K562 (cell line): ENCODE data around the gene GPT2. TPM values are rescaled to one million over a fixed set of nuclear protein-coding genes. Genes with fewer than 3 reads are reported as not detected.
A peak's percentile ranks its signal among the peaks of the same experiment; 100 is the strongest.

Source experiments
- ATAC-seq: fragments of 200-7000 bp; cut with Tn5 transposase; 3 replicates; pipeline ENCODE4 v1.9.1; 2020; ENCODE audit warnings: moderate library complexity
- BruUV-seq: library from RNA; stranded (reverse); fragments of 400-500 nt; replicated peaks from 2 replicates; lab custom pipeline; 2021; lab: Mats Ljungman, UMichigan
- CTCF ChIA-PET: fragments of 300-600 bp; formaldehyde crosslinking; extraction: SDS; loops from one replicate; lab custom pipeline; 2021; ENCODE audit warnings: low intra/inter-chr PET ratio; lab: Yijun Ruan, JAX
- POLR2A ChIA-PET: fragments of 300-600, 350-650 bp; sonication (Branson Sonifier 250); formaldehyde crosslinking; extraction: SDS; loops from one replicate; lab custom pipeline; 2021; ENCODE audit warnings: antibody characterized with exemption, inconsistent platforms; lab: Yijun Ruan, JAX
- DNase-seq, 4 experiments: peaks; one replicate each; pipeline versions ENCODE4 v3.0.0 to v3.0.0-alpha.2; 2011 to 2018; ENCODE audit warnings: low spot score in 3 of 4, mixed read lengths in 3 of 4; ENCODE audit errors: extremely low read depth in 1 of 4
- FAIRE-seq: peaks from 2 replicates; lab custom pipeline; 2011; peaks lifted over from hg19 to GRCh38; lab: Jason Lieb, UNC
- H2AFZ ChIP-seq: 2 replicates; pipeline ENCODE4 v1.6.0; 2011; ENCODE audit warnings: low read depth, low read length, control low read depth, inconsistent platforms
- H3K27ac ChIP-seq: fragments of 200-600 bp; 3 replicates; pipeline ENCODE4 v1.8.0; 2011; ENCODE audit warnings: low read depth, mild to moderate bottlenecking, control low read depth, inconsistent platforms, low read length, moderate library complexity, mixed read lengths; ENCODE audit errors: extremely low read depth
- H3K27me3 ChIP-seq, 2 experiments: fragments of 300-600 bp in 1 of 2; 2 replicates in 1 of 2; 3 replicates in 1 of 2; pipeline versions ENCODE4 v1.6.0 to v1.8.0; 2011; ENCODE audit warnings: inconsistent platforms in 2 of 2, low read length in 2 of 2, mild to moderate bottlenecking in 1 of 2, mixed read lengths in 1 of 2, moderate library complexity in 1 of 2; ENCODE audit not compliant: control insufficient read depth in 2 of 2, insufficient read depth in 2 of 2
- H3K36me3 ChIP-seq: fragments of 300-600 bp; 3 replicates; pipeline ENCODE4 v1.8.0; 2011; ENCODE audit warnings: mild to moderate bottlenecking, low read length, inconsistent platforms; ENCODE audit not compliant: control insufficient read depth, insufficient read depth
- H3K4me1 ChIP-seq, 2 experiments: fragments of 200-600 bp in 1 of 2; replicated peaks in 1 of 2; 2 replicates in 1 of 2; 3 replicates in 1 of 2; pipeline versions ENCODE4 v1.5.1 to v1.8.0; 2011; ENCODE audit warnings: inconsistent platforms in 2 of 2, low read length in 2 of 2, mild to moderate bottlenecking in 1 of 2, mixed read lengths in 1 of 2, moderate library complexity in 1 of 2; ENCODE audit not compliant: control insufficient read depth in 2 of 2, insufficient read depth in 2 of 2
- H3K4me2 ChIP-seq: 2 replicates; pipeline ENCODE4 v1.6.1; 2011; ENCODE audit warnings: low read length, control low read depth, inconsistent platforms, mixed read lengths; ENCODE audit not compliant: insufficient read depth
- H3K4me3 ChIP-seq: fragments of 200-600 bp; sonication (generic), shearing (Covaris generic); 2 replicates; pipeline ENCODE4 v1.5.1; 2016; ENCODE audit warnings: control low read depth, inconsistent platforms
- H3K79me2 ChIP-seq: fragments of 200-600 bp; 3 replicates; pipeline ENCODE4 v1.8.0; 2011; ENCODE audit warnings: low read length, inconsistent platforms; ENCODE audit not compliant: control insufficient read depth, insufficient read depth
- H3K9ac ChIP-seq, 2 experiments: 2 replicates each; pipeline versions ENCODE4 v1.6.0 to v1.6.1; 2011; ENCODE audit warnings: low read depth in 2 of 2, low read length in 2 of 2, control low read depth in 1 of 2, inconsistent platforms in 1 of 2, mild to moderate bottlenecking in 1 of 2, mixed read lengths in 1 of 2; ENCODE audit not compliant: insufficient read depth in 1 of 2
- H3K9me1 ChIP-seq: one replicate; pipeline ENCODE4 v1.6.0; 2011; ENCODE audit warnings: inconsistent platforms, mild to moderate bottlenecking, low read length, moderate library complexity; ENCODE audit not compliant: control insufficient read depth, insufficient read depth
- H3K9me3 ChIP-seq: replicated peaks from 2 replicates; pipeline ENCODE4 v1.5.1; 2011; ENCODE audit warnings: low read depth, low read length, inconsistent platforms; ENCODE audit not compliant: control insufficient read depth, insufficient read depth
- H4K20me1 ChIP-seq: replicated peaks from 2 replicates; pipeline ENCODE4 v1.6.1; 2011; ENCODE audit warnings: low read length, inconsistent platforms, mixed read lengths; ENCODE audit not compliant: control insufficient read depth, insufficient read depth
- BRF2 ChIP-seq: IDR thresholded peaks from 3 replicates; pipeline ENCODE4 v1.6.1; 2011; ENCODE audit warnings: borderline replicate concordance, mild to moderate bottlenecking; ENCODE audit not compliant: insufficient read length, insufficient read depth
- CEBPG ChIP-seq, 3 experiments: fragments of 200-800 bp in 1 of 3; sonication (Bioruptor generic) in 1 of 3; sonication (generic) in 1 of 3; formaldehyde crosslinking in 1 of 3; IDR thresholded peaks in 2 of 3; conservative IDR thresholded peaks in 1 of 3; 2 replicates each; pipeline versions ENCODE4 v1.6.1 to v1.8.0; 2016 to 2022; ENCODE audit warnings: missing compliant biosample characterization in 2 of 3, missing genetic modification characterization in 2 of 3, mild to moderate bottlenecking in 1 of 3, missing genetic modification reagents in 1 of 3
- DACH1 ChIP-seq: fragments of 450-650 bp; IDR thresholded peaks from 2 replicates; pipeline ENCODE4 v1.6.1; 2018; ENCODE audit not compliant: partially characterized antibody
- ETV1 ChIP-seq: fragments of 450-650 bp; conservative IDR thresholded peaks from 2 replicates; pipeline ENCODE4 v1.6.1; 2016; ENCODE audit warnings: missing genetic modification characterization, control low read depth, low read depth, missing compliant biosample characterization
- L3MBTL2 ChIP-seq: fragments of 450-650 bp; IDR thresholded peaks from 2 replicates; pipeline ENCODE4 v1.6.1; 2016; ENCODE audit warnings: mild to moderate bottlenecking, moderate library complexity
- MNT ChIP-seq, 2 experiments: fragments of 450-650 bp; conservative IDR thresholded peaks; 2 replicates each; pipeline ENCODE4 v1.6.1; 2017; ENCODE audit warnings: mild to moderate bottlenecking in 2 of 2, moderate library complexity in 2 of 2
- PURB ChIP-seq: sonication (generic); formaldehyde crosslinking; IDR thresholded peaks from 2 replicates; pipeline ENCODE4 v1.9.0; 2021; ENCODE audit warnings: low read depth, mild to moderate bottlenecking, missing genetic modification reagents
- SNIP1 ChIP-seq: fragments of 450-650 bp; IDR thresholded peaks from 2 replicates; pipeline ENCODE4 v1.7.1; 2017; ENCODE audit warnings: low read depth, mild to moderate bottlenecking
- TBP ChIP-seq: optimal IDR thresholded peaks from 2 replicates; pipeline ENCODE3; 2011; ENCODE audit warnings: low read depth, low read length, improper control_type of control experiment
- TEAD4 ChIP-seq, 2 experiments: sonication (generic) in 1 of 2; formaldehyde crosslinking in 1 of 2; IDR thresholded peaks; 2 replicates each; pipeline versions ENCODE4 v1.6.1 to v1.8.0; 2012 to 2022; ENCODE audit warnings: borderline replicate concordance in 1 of 2, inconsistent platforms in 1 of 2, low read length in 1 of 2, mild to moderate bottlenecking in 1 of 2, missing genetic modification reagents in 1 of 2
- XRCC4 ChIP-seq: IDR thresholded peaks from one replicate; pipeline ENCODE4 v1.6.1; 2011; ENCODE audit not compliant: insufficient read depth, insufficient read length; ENCODE audit errors: extremely low read depth
- ZFX ChIP-seq: sonication (generic); formaldehyde crosslinking; IDR thresholded peaks from 2 replicates; pipeline ENCODE4 v1.8.0; 2022; ENCODE audit warnings: mild to moderate bottlenecking, missing genetic modification reagents, moderate library complexity
- ZMIZ1 ChIP-seq, 2 experiments: fragments of 150-350 bp in 1 of 2; IDR thresholded peaks; 2 replicates each; pipeline ENCODE4 v1.6.1; 2012 to 2016; ENCODE audit warnings: low read depth in 2 of 2, low read length in 2 of 2, mild to moderate bottlenecking in 1 of 2, moderate library complexity in 1 of 2
- ZNF175 ChIP-seq: fragments of 200-800 bp; sonication (Bioruptor generic); IDR thresholded peaks from 2 replicates; pipeline ENCODE4 v1.6.1; 2016; ENCODE audit warnings: low read depth, mild to moderate bottlenecking, missing genetic modification characterization, missing compliant biosample characterization
- ZNF41 ChIP-seq: fragments of 250-450 bp; sonication (Bioruptor Pico); conservative IDR thresholded peaks from 2 replicates; pipeline ENCODE4 v1.4.0; 2020; ENCODE audit warnings: mild to moderate bottlenecking
- ZZZ3 ChIP-seq: fragments of 450-650 bp; IDR thresholded peaks from 2 replicates; pipeline ENCODE4 v1.6.1; 2016; ENCODE audit warnings: antibody characterized with exemption, mild to moderate bottlenecking, moderate library complexity
- WGBS: fragments of 100-300 bp; shearing (Covaris generic); methylation state at CpG from one replicate; pipeline ENCODE4 v1.1.6; 2016; ENCODE audit warnings: low coverage, mixed read lengths; ENCODE audit not compliant: insufficient coverage; ENCODE audit errors: missing lambda C conversion rate; 5-methylcytosine and 5-hydroxymethylcytosine counted together
- in situ Hi-C: fragments of 300-500 bp; cut with MboI; formaldehyde crosslinking; loops from 4 replicates; pipeline ENCODE4 v1.15.0; 2018; ENCODE audit warnings: inconsistent platforms, mixed read lengths
- intact Hi-C: fragments of 100-400 bp; cut with micrococcal nuclease; formaldehyde crosslinking; loops from 2 replicates; pipeline ENCODE4 v1.14.2; 2022
- polyA plus RNA-seq, 8 experiments: library from polyadenylated mRNA; depleted of rRNA in 4 of 8; stranded (reverse) in 5 of 8; unstranded in 3 of 8; fragments of >200 nt; fragmentation: Nextera tagmentation in 2 of 8; fragmentation: Illumina TruSeq in 1 of 8; extraction: Ambion mirVana in 2 of 8; extraction: Trizol in 1 of 8; gene quantifications; 2 replicates each; pipeline versions ENCODE4 v1.2.1 to v1.2.3, GENCODE V29; 2011 to 2014; ENCODE audit warnings: inconsistent platforms in 1 of 8, missing spikeins in 1 of 8
- total RNA-seq, 7 experiments: library from RNA; depleted of rRNA in 6 of 7; stranded (reverse); fragments of >200 nt in 6 of 7; fragmentation: Illumina TruSeq in 2 of 7; extraction: Trizol in 2 of 7; gene quantifications; 2 replicates each; pipeline versions ENCODE4 v1.2.1 to v1.2.3, GENCODE V29; 2011 to 2021; ENCODE audit warnings: low replicate concordance in 1 of 7

The GPT2 gene
- total and polyA plus RNA-seq, 9 of the 15 experiments (the other 6 are each of a cell fraction or from before 2014, with no cell fraction given) = 0.79 to 14.4 (median 5.8) TPM

GRCh38 chr16:46973996-46974324 lies 89.8 kb downstream of the GPT2 start:
- Histone ChIP-seq H3K27ac (peak overlapping the region; percentile 83), H2AFZ (peak overlapping the region; percentile 87), H3K9me1 (no peaks in the 10 kb centered on the region), H3K9me3 (no peaks in the 10 kb centered on the region), H3K36me3 (peaks cover 31% of the 10 kb centered on the region), H3K4me1 (peaks cover 13% of the 10 kb centered on the region in 2 experiments; a peak in 4 of 5 replicates), H3K4me3 (peak overlapping the region; percentile 95), H3K4me2 (peak overlapping the region; percentile 84), H3K9ac (peak overlapping the region; percentile 86 to 96), H3K27me3 (no peaks in the 10 kb centered on the region), H4K20me1 (peaks cover 11% of the 10 kb centered on the region), H3K79me2 (peaks cover 48% of the 10 kb centered on the region)
- no peak for ATAC-seq
- CTCF ChIA-PET = no interaction called here
- no peak for DNase-seq
- BruUV-seq = TSS peak; percentile 96
- in situ Hi-C loops = no loop called here
- under 1% methylated on average over 14 of the region's 14 CpGs for WGBS
- no peak for FAIRE-seq
- POLR2A ChIA-PET = interaction anchor here (0.8 to 2.1 kb wide), 7 partner anchors 9 to 58 kb away, joined by 3 to 14 read pairs (median 4); no protein-coding TSS in a partner anchor
- intact Hi-C loops = no loop called here
- TF ChIP-seq TEAD4 (IDR thresholded peaks at IDR 0.05; ENCODE audit: low read length) (no peak), TEAD4 (CRISPR knock-in tag; IDR thresholded peaks at IDR 0.05; ENCODE audit: borderline replicate concordance) (no peak), CEBPG (CRISPR knock-in tag; IDR thresholded peaks at IDR 0.05) (no peak), CEBPG (tag; conservative IDR thresholded peaks at IDR 0.05 in 1 of 2, IDR thresholded peaks at IDR 0.05 in 1 of 2) (no peak), ZNF41 (CRISPR knock-in tag) (0 out of 2 replicates have a peak, but pooled peaks have one; percentile 17), L3MBTL2 (peak; percentile 71; the same call in 1 of the 2 replicates), ETV1 (no peak), SNIP1 (no peak), PURB (CRISPR knock-in tag) (no peak), XRCC4 (no peak), MNT (conservative IDR thresholded peaks at IDR 0.05) (no peak), ZNF175 (0 out of 2 replicates have a peak, but pooled peaks have one; percentile 22), ZZZ3 (0 out of 2 replicates have a peak, but pooled peaks have one; percentile 6), ZFX (CRISPR knock-in tag) (peak; percentile 54; the same call in 1 of the 2 replicates), ZMIZ1 (IDR thresholded peaks at IDR 0.05; ENCODE audit: low read depth in 2 of 2, low read length in 2 of 2) (no peak), DACH1 (no peak), BRF2 (no peak), TBP (no peak)
